HG03354 (cell line): ENCODE results near the gene HHEX.

Experiments used
- ATAC-seq: cut with Tn5 transposase; IDR thresholded peaks from one replicate; pipeline ENCODE4 v1.9.1; 2021; ENCODE audit warnings: mild to moderate bottlenecking; ENCODE audit not compliant: unreplicated experiment, poor library complexity, severe bottlenecking

The HHEX gene

GRCh38 chr10:92692080-92692671 lies 2.4 kb downstream of the HHEX start:
- ATAC-seq: no peak

- no peak for ATAC-seq
These were observed 3.2 kb downstream of the HHEX start for GRCh38 chr10:92692697-92693533.

GRCh38 chr10:92693534-92693893 lies 3.8 kb downstream of the HHEX start:
- no peak for ATAC-seq

GRCh38 chr10:92695679-92696605 lies 6.2 kb downstream of the HHEX start:
- no peak for ATAC-seq

- ATAC-seq: no peak
These were observed 7.0 kb downstream of the HHEX start for GRCh38 chr10:92696606-92697383.

- ATAC-seq: no peak
These were observed 8.1 kb downstream of the HHEX start for GRCh38 chr10:92697663-92698511.

GRCh38 chr10:92699193-92699517 lies 9.4 kb downstream of the HHEX start:
- ATAC-seq: no peak

GRCh38 chr10:92699518-92700381 lies 10.0 kb downstream of the HHEX start:
- no peak for ATAC-seq

GRCh38 chr10:92702301-92702916 lies 12.7 kb downstream of the HHEX start:
- ATAC-seq: no peak

GRCh38 chr10:92712016-92712889 lies 22.5 kb downstream of the HHEX start:
- no peak for ATAC-seq

GRCh38 chr10:92714152-92714845 lies 24.5 kb downstream of the HHEX start:
- no peak for ATAC-seq

- ATAC-seq: no peak
These were observed 25.1 kb downstream of the HHEX start for GRCh38 chr10:92714872-92715271.

GRCh38 chr10:92719991-92720830 lies 30.5 kb downstream of the HHEX start:
- no peak for ATAC-seq

- no peak for ATAC-seq
These were observed 31.0 kb downstream of the HHEX start for GRCh38 chr10:92720831-92721165.

- ATAC-seq: no peak
These were observed 32.6 kb downstream of the HHEX start for GRCh38 chr10:92722349-92722748.
